Uterus (tissue), 2 donors: ENCODE data around the gene KLF3.

Source experiments
- CTCF ChIP-seq, 4 experiments: fragments of 200-600 bp in 2 of 4; fragments of 450-650 bp in 2 of 4; sonication (generic) in 2 of 4; IDR thresholded peaks; one replicate each; pipeline ENCODE4 v1.5.1; 2016 to 2019; ENCODE audit warnings: antibody characterized with exemption in 4 of 4, mild to moderate bottlenecking in 2 of 4, moderate library complexity in 1 of 4
- POLR2A ChIP-seq, 2 donors: fragments of 450-650 bp; IDR thresholded peaks; one replicate each; pipeline ENCODE4 v1.6.1; 2016; ENCODE audit warnings: antibody characterized with exemption in 2 of 2, mild to moderate bottlenecking in 1 of 2, moderate library complexity in 1 of 2

- TF ChIP-seq CTCF (IDR thresholded peaks at IDR 0.05) (no peak), POLR2A (IDR thresholded peaks at IDR 0.05) (no peak)
Observed at GRCh38 chr4:38743866-38744265, 79.9 kb downstream of the KLF3 start.
